ENCODE data around the gene CALD1.

GRCh38 chr7:134818613-134819345 is 39.3 kb downstream of the CALD1 start:
- TF ChIP-seq CTCF (IDR thresholded peaks at IDR 0.05) = no peak
- no peak for TF ChIP-seq POLR2A (IDR thresholded peaks at IDR 0.05)

Data from uterus (tissue), 2 donors.